ENCODE data around the gene CDC25B. TPM values are rescaled to one million over a fixed set of nuclear protein-coding genes. Genes with fewer than 3 reads are reported as not detected.
"Not testable (repeated sequence)": the region's sequence is repeated elsewhere in the genome, so short reads cannot be mapped to it uniquely, and the experiment has no call there.

CDC25B gene
- polyA plus RNA-seq, 1 donor, result 122 TPM

DNA sequence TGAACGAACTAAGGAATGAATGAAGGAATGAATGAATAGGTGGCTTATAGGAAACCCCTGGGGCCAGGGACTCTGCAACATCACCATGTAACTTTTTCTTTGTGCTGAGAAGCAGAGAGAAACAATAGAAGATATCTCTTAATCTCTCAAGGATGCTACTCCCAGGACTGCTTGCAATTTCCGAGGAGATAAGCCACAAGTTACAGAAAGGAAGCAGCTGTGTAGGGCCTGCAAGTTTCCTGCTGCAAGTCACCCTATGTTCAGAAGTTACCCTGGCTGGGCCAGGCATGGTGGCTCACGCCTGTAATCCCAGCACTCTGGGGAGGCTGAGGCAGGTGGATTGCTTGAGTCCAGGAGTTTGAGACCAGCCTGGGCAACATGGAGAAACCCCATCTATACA is 43.2 kb downstream of the CDC25B start:
- DNase-seq, result no peak

DNA sequence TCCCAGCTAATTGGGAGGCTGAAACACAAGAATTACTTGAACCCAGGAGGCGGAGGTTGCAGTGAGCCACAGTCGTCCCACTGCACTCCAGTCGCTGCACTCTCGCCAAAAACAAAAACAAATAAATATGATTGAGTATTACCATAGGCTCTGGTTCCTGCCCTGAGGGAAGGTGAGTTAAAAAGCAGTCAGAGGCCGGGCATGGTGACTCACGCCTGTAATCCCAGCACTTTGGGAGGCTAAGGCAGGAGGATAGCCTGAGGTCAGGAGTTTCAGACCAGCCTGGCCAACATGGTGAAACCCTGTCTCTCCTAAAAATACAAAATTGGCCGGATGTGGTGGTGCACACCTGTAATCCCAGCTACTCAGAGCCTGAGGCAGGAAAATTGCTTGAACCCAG is 44.1 kb downstream of the CDC25B start:
- DNase-seq, result not testable (repeated sequence)

DNA sequence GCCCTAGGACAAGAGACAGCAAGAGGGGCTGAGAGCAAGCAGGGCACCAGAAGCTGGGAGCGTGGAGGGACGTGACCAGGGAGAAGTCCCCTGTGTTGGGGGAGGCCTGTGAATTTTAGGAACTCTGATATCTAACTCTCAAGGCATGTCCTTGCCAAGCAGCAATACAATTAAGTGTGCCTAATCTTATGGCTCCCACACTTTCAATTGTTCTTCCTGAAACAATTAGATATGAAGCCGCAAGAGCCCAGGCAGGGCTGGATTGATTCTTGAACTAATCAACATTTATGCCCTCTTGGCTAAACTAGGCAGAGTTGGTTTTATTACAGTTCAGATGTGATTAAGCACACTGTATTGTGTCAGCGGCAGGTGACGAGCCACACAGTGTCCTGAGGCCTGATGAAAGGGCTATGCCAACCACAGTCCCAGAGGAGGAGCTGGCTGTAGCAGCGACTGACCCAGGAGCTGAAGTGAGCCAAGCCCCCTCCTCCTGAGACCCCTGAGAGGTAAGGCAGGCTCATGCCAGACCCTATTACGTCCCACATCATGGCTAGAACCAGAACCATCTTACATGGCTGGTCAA is 46.3 kb downstream of the CDC25B start:
- DNase-seq, result no peak

DNA sequence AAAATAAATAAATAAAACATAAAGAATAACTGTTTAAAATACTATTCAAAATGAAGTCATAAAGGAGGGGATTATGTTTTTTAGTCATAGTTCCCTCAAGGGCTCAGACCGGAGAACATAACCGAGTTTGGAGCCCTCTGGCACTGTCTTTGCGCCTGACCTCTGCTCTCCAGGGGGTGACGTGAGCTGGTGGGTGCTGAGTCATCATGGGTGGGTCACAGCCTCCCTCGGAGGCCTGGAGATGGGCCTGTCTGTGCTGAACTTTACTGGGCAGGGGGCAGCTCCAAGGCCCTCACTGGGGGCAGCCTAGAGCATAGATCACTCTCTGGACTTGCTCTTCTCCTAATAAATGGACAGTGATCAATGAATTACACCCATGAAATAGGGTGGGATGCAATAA is 47.4 kb downstream of the CDC25B start:
- DNase-seq, result no peak

DNA sequence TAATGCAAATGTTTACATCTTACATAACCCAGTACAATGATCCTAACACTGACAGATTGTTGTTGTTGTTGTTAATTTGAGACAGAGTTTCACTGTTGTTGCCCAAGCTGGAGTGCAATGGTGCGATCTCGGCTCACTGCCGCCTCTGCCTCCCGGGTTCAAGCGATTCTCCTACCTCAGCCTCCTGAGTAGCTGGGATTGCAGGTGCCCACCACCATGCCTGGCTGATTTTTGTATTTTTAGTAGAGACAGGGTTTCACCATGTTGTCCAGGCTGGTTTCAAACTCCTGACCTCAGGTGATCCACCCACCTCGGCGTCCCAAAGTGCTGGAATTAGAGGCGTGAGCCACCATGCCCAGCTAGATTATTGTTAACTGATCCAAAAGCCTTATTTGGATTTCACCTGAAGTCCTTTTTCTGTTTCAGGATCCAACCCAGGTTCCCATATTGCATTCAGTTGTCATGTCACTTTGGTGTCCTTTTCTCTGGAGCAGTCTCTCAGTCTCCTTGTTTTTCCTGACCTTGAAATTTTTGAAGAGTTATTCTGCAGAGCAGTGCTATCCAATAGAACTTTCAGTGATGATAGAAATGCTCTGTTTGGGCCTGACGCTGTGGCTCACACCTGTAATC is 48.0 kb downstream of the CDC25B start:
- not testable (repeated sequence) for DNase-seq

DNA sequence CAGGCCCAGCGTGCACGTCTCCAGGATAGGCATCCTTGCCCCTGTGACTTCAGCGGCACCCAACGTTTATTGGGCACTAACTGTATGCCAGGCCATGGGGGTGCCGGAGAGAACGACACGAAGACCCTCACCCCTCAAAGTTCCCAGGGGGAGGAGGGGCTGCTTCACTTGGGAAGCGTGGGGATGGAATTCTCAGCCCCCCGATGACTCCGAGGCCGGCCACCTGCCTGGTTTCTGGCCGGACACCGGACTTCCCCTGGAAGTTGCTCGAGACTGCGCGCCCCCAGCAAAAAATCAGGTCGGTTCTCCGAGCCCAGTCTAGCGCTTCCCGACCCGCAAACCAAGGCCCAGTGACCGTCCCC is 50.2 kb downstream of the CDC25B start:
- no peak for DNase-seq

DNA sequence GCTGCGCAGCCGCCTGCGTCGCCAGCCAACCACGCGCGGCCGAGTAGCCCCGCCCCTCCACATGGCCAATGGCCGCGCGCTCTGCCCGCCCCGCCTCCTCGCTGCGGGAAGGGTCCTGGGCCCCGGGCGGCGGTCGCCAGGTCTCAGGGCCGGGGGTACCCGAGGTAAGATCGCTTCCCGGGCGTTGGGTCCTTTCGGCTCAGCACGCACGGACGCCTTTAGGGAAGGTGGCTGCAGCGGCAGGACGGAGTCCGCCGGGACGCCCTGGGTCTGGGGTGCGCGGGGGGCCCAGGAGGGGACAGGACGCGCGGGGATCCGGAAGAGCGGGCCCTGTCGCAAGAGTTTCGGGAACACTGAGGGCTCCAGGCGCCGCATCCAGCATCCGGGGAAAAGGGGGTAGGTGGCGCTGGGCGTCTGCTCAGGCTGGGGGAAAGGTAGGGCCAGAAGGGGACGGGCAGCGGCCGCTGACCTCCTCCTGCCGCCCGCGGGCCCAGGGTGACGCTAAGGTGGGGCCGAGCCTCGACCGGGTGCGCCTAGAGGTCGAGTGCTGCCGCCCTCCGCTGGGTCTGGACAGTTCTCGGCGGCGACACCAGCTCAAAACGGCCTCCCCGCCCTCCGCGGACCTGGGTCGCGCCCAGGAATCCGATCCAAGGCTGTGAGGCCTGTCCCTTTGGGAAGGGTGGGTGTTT is 50.8 kb downstream of the CDC25B start, which contains the start of gene MAVS:
Gene MAVS, plus strand, starts transcription at position 95 of the 689 bp plus-strand sequence. CDS start 7,791 bp downstream, outside the sequence.
- DNase-seq, result peak; percentile 90

DNA sequence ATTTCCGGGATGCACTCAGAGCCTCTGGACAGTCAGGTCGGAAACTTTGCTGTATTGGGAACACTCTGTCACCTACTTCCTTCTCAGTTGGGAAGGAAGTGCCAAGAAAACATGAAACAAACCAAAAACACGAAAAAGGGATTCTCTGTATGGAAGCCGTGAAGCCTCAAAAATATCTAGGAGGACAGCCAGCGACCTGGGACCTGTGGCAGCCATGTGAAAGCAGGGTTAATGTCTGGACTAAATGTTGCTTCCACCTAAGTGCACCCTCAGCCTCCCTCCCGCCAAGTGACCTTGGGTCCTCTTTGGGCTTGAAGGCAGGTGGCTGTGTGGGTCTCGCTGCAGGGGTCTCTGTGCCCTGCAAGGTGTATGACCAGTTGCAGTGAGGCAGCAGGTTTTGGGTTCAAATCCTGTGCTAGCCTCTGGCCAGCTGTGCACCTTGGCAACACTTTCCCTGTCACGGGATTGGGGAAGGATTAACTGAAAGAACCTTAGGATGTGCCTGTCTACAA is 51.4 kb downstream of the CDC25B start:
- DNase-seq, result peak; percentile 49

GRCh38 chr20:3848565-3848964 is 52.5 kb downstream of the CDC25B start:
- no peak for DNase-seq

GRCh38 chr20:3854462-3854871 is 58.4 kb downstream of the CDC25B start:
- no peak for DNase-seq

Other genes starting within 250 kb of the CDC25B start
- gene GFRA4, start 132.9 kb upstream of the CDC25B start, polyA plus RNA-seq (ENCODE audit: insufficient read length), result not detected
- gene ADAM33, start 114.3 kb upstream of the CDC25B start, polyA plus RNA-seq (ENCODE audit: insufficient read length), result 61.5 TPM
- gene SIGLEC1, start 83.7 kb upstream of the CDC25B start, polyA plus RNA-seq (ENCODE audit: insufficient read length), result 4.6 TPM
- gene HSPA12B, start 63.6 kb upstream of the CDC25B start, polyA plus RNA-seq (ENCODE audit: insufficient read length), result 25.5 TPM
- gene ADISSP, start 28.6 kb upstream of the CDC25B start, polyA plus RNA-seq (ENCODE audit: insufficient read length), result 29.1 TPM
- not detected for gene SPEF1, start 14.9 kb upstream of the CDC25B start, polyA plus RNA-seq (ENCODE audit: insufficient read length)
- gene CENPB, start 9.6 kb upstream of the CDC25B start, polyA plus RNA-seq (ENCODE audit: insufficient read length), result 47.8 TPM
- gene AP5S1, start 24.2 kb downstream of the CDC25B start, polyA plus RNA-seq (ENCODE audit: insufficient read length), result 11.8 TPM
- gene MAVS, start 50.5 kb downstream of the CDC25B start, polyA plus RNA-seq (ENCODE audit: insufficient read length), result 26.0 TPM
- 32.7 TPM for gene PANK2, start 93.1 kb downstream of the CDC25B start, polyA plus RNA-seq (ENCODE audit: insufficient read length)
- gene RNF24, start 219.2 kb downstream of the CDC25B start, polyA plus RNA-seq (ENCODE audit: insufficient read length), result 21.4 TPM